ENCODE measurements around the gene IL17RD.

The IL17RD gene

GRCh38 chr3:57206423-57206822 lies 41.3 kb upstream of the IL17RD start:
- no peak overlapping the region for H3K27ac ChIP-seq (ENCODE audit: extremely low read depth, low read depth, low read length)
- TF ChIP-seq ZNF404 (tag by site-specific recombination; IDR thresholded peaks at IDR 0.05): no peak
- no peak for TF ChIP-seq ATF2 (tag by site-specific recombination; IDR thresholded peaks at IDR 0.05; ENCODE audit: low read depth)
- TF ChIP-seq ZNF10 (tag by site-specific recombination; IDR thresholded peaks at IDR 0.05): no peak
- TF ChIP-seq KLF16 (tag by site-specific recombination; IDR thresholded peaks at IDR 0.05): no peak
- no peak for TF ChIP-seq ZNF324 (tag by site-specific recombination; IDR thresholded peaks at IDR 0.05)
- TF ChIP-seq ZNF692 (tag by site-specific recombination; IDR thresholded peaks at IDR 0.05): no peak
- no peak for TF ChIP-seq ZNF571 (tag by site-specific recombination; IDR thresholded peaks at IDR 0.05)
- no peak for TF ChIP-seq ZNF768 (tag by site-specific recombination; IDR thresholded peaks at IDR 0.05)
- TF ChIP-seq, protein P1, sequence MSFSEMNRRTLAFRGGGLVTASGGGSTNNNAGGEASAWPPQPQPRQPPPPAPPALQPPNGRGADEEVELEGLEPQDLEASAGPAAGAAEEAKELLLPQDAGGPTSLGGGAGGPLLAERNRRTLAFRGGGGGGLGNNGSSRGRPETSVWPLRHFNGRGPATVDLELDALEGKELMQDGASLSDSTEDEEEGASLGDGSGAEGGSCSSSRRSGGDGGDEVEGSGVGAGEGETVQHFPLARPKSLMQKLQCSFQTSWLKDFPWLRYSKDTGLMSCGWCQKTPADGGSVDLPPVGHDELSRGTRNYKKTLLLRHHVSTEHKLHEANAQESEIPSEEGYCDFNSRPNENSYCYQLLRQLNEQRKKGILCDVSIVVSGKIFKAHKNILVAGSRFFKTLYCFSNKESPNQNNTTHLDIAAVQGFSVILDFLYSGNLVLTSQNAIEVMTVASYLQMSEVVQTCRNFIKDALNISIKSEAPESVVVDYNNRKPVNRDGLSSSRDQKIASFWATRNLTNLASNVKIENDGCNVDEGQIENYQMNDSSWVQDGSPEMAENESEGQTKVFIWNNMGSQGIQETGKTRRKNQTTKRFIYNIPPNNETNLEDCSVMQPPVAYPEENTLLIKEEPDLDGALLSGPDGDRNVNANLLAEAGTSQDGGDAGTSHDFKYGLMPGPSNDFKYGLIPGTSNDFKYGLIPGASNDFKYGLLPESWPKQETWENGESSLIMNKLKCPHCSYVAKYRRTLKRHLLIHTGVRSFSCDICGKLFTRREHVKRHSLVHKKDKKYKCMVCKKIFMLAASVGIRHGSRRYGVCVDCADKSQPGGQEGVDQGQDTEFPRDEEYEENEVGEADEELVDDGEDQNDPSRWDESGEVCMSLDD (tag by site-specific recombination; IDR thresholded peaks at IDR 0.05): no peak
- TF ChIP-seq ZNF23 (tag by site-specific recombination; IDR thresholded peaks at IDR 0.05; ENCODE audit: borderline replicate concordance): no peak
- no peak for TF ChIP-seq YY2 (tag by site-specific recombination; IDR thresholded peaks at IDR 0.05)
- no peak for TF ChIP-seq ZNF202 (tag by site-specific recombination; IDR thresholded peaks at IDR 0.05; ENCODE audit: borderline replicate concordance)
- no peak for TF ChIP-seq ZNF121 (tag by site-specific recombination; IDR thresholded peaks at IDR 0.05)
- H3K9me3 ChIP-seq (ENCODE audit: control insufficient read depth, insufficient read depth, low read depth, low read length): no peaks in the 10 kb centered on the region
- H3K36me3 ChIP-seq (ENCODE audit: control insufficient read depth in 2 of 2, insufficient read depth in 1 of 2, low read length in 2 of 2): no peaks in the 10 kb centered on the region
- H3K4me1 ChIP-seq (ENCODE audit: control insufficient read depth, insufficient read depth, low read length): no peaks in the 10 kb centered on the region
- POLR2A ChIA-PET: no interaction called here
- H3K4me3 ChIP-seq (ENCODE audit: low read depth, low read length): no peak overlapping the region
- CTCF ChIA-PET: interaction anchor here (0.6 to 0.7 kb wide), 4 partner anchors 16 to 644 kb away, joined by 3 to 6 read pairs (median 3); no protein-coding TSS in a partner anchor

GRCh38 chr3:57199895-57200297 lies 34.7 kb upstream of the IL17RD start, which contains the start of gene HESX1:
TSS of gene HESX1 (minus strand) at chr3:57199978. CDS start at chr3:57199918, 60 bp downstream.
- Histone ChIP-seq H3K4me3 (ENCODE audit: low read depth, low read length) (no peak within 1 kb of the TSS), H3K4me1 (ENCODE audit: control insufficient read depth, insufficient read depth, low read length) (no peaks in the 10 kb centered on the region; the same call in 1 of the 2 replicates), H3K9me3 (ENCODE audit: control insufficient read depth, insufficient read depth, low read depth, low read length) (no peaks in the 10 kb centered on the region), H3K27ac (ENCODE audit: extremely low read depth, low read depth, low read length) (no peak within 1 kb of the TSS), H3K36me3 (ENCODE audit: control insufficient read depth in 2 of 2, insufficient read depth in 1 of 2, low read length in 2 of 2) (no peaks in the 10 kb centered on the region)
- TF ChIP-seq ZSCAN23 (tag by site-specific recombination; IDR thresholded peaks at IDR 0.05) (no peak), ZIC2 (tag by site-specific recombination; IDR thresholded peaks at IDR 0.05) (no peak), ZNF391 (tag by site-specific recombination; IDR thresholded peaks at IDR 0.05; ENCODE audit: borderline replicate concordance, low read depth) (no peak), GLI4 (tag by site-specific recombination; IDR thresholded peaks at IDR 0.05) (no peak), ZFP3 (tag by site-specific recombination; IDR thresholded peaks at IDR 0.05; ENCODE audit: low read depth) (no peak), ZBTB21 (tag by site-specific recombination; IDR thresholded peaks at IDR 0.05) (no peak), ZBTB7A (tag by site-specific recombination; IDR thresholded peaks at IDR 0.05; ENCODE audit: low read depth) (no peak), ZNF132 (tag by site-specific recombination; IDR thresholded peaks at IDR 0.05; ENCODE audit: borderline replicate concordance) (no peak), KLF10 (tag by site-specific recombination; IDR thresholded peaks at IDR 0.05) (no peak), ZNF266 (tag by site-specific recombination; IDR thresholded peaks at IDR 0.05; ENCODE audit: low read depth) (no peak), ZBTB49 (tag by site-specific recombination; IDR thresholded peaks at IDR 0.05; ENCODE audit: low read depth) (no peak), ZNF202 (tag by site-specific recombination; IDR thresholded peaks at IDR 0.05; ENCODE audit: borderline replicate concordance) (no peak), ZNF292 (tag by site-specific recombination; IDR thresholded peaks at IDR 0.05; ENCODE audit: borderline replicate concordance, low read depth) (no peak), HOXD13 (CRISPR knock-in tag; IDR thresholded peaks at IDR 0.05; ENCODE audit: borderline replicate concordance) (no peak), ZNF423 (tag by site-specific recombination; IDR thresholded peaks at IDR 0.05) (no peak)
- ChIA-PET POLR2A (interaction anchor here (0.6 kb wide), 2 partner anchors 477 to 829 kb away, joined by 3 to 4 read pairs; no protein-coding TSS in a partner anchor), CTCF (no interaction called here)
